HFF-Myc (cell line): ENCODE measurements around the gene INF2.

Experiments used
- DNase-seq: peaks from one replicate; pipeline ENCODE4 v3.0.0-alpha.2; 2011; ENCODE audit warnings: low read depth; ENCODE audit errors: extremely low read depth
- H3K4me3 ChIP-seq: replicated peaks from 2 replicates; pipeline ENCODE4 v1.5.1; 2011; ENCODE audit warnings: low read depth, mild to moderate bottlenecking, control low read depth, low read length
- TF ChIP-seq, protein P1 (sequence below): IDR thresholded peaks from 2 replicates; pipeline ENCODE4 v1.5.1; 2012; ENCODE audit warnings: mild to moderate bottlenecking, low read depth, low read length, control low read depth; ENCODE audit errors: missing control alignments

INF2 gene

DNA sequence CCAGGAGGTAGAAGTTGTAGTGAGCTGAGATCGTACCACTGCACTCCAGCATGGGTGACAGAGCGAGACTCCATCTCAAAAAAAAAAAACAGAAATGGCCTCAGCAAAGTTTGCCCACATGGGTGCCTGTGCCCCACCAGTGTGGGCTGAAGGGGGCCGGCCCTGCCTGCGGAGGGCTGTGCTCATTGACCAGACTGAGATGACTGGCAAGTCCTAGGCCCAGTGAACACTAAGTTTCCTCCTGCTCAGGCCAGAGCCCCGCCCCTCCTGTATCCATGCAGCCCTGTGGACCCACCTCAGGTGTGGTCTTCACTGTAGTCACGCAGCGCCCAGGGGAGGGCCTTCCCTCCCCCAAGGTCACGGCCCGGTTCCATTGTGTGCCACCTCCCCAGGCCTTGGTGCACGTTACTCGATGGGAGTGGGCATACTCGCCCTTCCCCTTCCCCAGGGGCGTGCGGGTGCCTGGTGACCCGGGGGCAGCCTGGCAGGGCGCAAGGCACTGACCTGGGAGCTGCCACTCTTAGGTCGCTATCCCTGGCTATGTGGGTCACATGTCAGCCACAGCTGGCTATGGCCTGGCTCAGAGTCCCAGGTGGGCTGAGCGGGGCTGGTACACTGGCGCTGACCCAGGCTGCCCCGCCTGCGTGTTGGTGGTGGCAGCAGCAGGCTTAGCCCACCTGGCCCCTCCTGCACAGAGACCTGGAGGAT is 16.1 kb downstream of the INF2 start:
- H3K4me3 ChIP-seq, result no peak overlapping the region
- DNase-seq, result no peak
- TF ChIP-seq, protein P1, sequence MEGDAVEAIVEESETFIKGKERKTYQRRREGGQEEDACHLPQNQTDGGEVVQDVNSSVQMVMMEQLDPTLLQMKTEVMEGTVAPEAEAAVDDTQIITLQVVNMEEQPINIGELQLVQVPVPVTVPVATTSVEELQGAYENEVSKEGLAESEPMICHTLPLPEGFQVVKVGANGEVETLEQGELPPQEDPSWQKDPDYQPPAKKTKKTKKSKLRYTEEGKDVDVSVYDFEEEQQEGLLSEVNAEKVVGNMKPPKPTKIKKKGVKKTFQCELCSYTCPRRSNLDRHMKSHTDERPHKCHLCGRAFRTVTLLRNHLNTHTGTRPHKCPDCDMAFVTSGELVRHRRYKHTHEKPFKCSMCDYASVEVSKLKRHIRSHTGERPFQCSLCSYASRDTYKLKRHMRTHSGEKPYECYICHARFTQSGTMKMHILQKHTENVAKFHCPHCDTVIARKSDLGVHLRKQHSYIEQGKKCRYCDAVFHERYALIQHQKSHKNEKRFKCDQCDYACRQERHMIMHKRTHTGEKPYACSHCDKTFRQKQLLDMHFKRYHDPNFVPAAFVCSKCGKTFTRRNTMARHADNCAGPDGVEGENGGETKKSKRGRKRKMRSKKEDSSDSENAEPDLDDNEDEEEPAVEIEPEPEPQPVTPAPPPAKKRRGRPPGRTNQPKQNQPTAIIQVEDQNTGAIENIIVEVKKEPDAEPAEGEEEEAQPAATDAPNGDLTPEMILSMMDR, result no peak

DNA sequence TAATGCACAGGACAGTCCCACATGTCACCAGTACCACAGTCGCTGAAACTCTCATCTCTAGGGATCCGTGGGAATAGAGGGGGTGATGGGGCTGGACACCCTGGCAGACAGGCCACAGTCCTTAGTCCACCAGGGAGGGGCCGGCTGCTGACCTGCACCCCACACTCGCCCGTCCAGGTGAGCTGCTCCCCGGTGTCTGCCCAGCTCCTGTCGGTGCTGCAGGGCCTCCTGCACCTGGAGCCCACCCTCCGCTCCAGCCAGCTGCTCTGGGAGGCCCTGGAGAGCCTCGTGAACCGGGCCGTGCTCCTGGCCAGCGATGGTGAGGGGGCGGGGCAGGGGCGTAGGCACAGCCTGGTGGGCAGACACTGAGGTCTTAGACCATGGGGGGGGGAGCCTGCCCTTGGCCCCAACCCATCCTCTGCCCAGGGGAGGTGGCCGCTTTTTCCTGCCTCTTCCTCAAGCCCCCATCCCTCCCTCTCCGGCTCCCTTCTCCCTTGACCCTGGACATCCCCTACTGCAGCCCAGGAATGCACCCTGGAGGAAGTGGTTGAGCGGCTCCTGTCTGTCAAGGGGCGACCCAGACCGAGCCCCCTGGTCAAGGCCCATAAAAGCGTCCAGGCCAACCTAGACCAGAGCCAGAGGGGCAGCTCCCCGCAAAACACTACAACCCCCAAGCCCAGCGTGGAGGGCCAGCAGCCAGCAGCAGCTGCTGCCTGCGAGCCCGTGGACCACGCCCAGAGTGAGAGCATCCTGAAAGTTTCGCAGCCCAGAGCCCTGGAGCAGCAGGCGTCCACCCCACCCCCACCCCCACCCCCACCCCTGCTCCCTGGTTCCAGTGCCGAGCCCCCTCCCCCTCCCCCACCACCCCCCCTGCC is 17.6 kb downstream of the INF2 start:
- TF ChIP-seq, protein P1, result no peak
- DNase-seq, result no peak

DNA sequence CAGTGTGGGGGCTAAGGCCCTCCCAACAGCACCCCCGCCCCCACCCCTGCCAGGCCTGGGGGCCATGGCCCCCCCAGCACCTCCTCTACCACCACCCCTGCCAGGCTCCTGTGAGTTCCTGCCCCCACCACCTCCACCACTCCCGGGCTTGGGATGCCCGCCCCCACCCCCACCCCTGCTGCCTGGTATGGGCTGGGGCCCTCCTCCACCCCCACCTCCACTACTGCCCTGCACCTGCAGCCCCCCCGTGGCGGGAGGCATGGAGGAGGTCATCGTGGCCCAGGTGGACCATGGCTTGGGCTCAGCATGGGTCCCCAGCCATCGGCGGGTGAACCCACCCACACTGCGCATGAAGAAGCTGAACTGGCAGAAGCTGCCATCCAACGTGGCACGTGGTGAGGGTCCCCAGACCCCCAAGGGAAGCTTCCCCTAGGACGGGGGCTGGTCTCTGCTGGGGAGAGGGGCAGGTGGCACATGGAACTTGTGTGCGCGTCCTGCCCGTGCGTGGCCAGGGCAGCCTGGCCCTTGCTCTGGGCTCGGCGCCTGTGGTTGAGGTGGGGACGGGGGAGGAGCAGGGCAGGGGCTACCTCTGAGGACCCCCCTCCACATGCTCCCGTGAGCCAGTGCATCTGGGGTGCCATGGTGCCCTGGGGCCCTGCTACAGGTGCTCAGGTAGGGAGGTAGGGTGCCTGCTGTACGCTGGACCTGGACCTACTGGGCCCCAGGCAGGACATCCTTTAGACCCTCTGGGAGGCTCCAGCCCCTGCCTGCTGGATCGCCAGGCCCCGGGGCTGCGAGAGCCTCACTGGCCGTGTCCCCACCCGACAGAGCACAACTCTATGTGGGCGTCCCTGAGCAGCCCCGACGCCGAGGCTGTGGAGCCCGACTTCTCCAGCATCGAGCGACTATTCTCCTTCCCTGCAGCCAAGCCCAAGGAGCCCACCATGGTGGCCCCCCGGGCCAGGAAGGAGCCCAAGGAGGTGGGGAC is 18.5 kb downstream of the INF2 start:
- no peak overlapping the region for H3K4me3 ChIP-seq
- no peak for DNase-seq
- TF ChIP-seq, protein P1, result no peak

More for the DNA sequence above, 17.6 kb downstream of the INF2 start:
- no peak overlapping the region for H3K4me3 ChIP-seq

DNA sequence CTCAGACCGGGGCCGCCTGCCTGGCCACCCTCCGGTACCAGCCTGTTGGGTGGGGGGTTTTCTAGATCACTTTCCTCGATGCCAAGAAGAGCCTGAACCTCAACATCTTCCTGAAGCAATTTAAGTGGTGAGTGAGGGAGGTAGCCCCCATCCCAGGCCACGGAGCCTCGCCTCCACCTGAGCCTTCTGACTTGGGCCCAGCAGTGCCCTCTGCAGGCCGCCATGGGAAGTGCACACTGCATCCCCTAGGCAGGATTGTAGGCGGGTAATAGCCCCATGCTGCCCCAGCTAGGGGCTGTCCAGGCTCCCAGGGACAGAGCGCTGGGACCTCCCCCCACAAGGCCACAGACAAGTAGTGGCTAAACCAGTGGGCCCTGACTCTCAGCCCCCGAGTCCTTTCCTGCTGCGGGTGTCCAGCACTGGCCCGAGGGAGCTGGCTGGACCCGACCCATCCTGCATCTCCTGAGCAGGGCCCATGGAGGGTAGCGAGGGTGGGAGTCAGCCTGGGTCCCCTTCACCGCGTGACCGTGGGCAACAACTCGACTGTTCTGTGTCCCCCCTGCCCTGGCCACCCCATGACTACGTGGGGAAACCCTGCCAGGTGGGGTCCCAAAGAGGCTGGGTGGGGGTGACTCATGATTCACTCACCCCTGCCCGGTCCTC is 19.3 kb downstream of the INF2 start:
- DNase-seq, result no peak
- TF ChIP-seq, protein P1, result peak; percentile 99
- H3K4me3 ChIP-seq, result no peak overlapping the region

DNA sequence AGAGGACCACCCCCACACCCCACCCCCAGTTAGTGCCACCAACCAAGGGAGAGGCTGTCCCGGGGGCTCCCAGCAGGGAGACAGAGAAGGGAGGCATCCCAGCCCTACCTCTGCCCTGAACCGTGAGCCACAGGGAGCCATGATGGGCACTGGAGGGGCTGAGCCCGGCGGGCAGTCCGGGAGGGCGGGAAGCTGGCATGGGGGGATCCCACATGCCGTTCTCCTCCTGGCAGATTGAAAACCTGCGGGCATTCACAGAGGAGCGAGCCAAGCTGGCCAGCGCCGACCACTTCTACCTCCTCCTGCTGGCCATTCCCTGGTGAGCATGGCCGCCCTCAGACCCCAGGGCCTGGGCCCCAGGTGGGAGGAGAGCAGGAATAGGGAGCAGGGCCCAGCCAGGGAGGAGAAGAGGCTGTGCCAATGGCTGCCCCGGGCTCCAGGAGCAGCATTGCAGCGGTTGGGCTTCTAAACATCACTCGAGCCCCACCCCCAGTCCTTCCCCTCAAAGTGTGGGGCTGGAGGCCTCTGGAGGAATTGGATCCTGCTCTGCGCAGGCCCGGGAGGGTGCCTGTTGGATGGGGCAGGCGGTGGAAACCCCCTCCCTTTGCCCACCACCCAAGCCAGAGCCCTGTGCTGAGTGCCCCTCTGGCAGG is 20.1 kb downstream of the INF2 start:
- TF ChIP-seq, protein P1, result no peak
- H3K4me3 ChIP-seq, result no peak overlapping the region
- no peak for DNase-seq
